Colonic mucosa (tissue), 4 donors: Measurements from ENCODE around the gene MEF2B. TPM values are rescaled to one million over a fixed set of nuclear protein-coding genes. Genes with fewer than 3 reads are reported as not detected.

ENCODE experiments used
- DNase-seq: peaks from one replicate; pipeline ENCODE4 v3.0.0-alpha.2; 2020
- H3K27ac ChIP-seq: fragments of 200-600 bp; one replicate; pipeline ENCODE4 v1.8.0; 2021
- H3K27me3 ChIP-seq: fragments of 200-600 bp; one replicate; pipeline ENCODE4 v1.8.0; 2021
- H3K36me3 ChIP-seq: fragments of 200-600 bp; one replicate; pipeline ENCODE4 v1.8.0; 2021
- H3K4me1 ChIP-seq: fragments of 200-600 bp; one replicate; pipeline ENCODE4 v1.8.0; 2021; ENCODE audit warnings: mild to moderate bottlenecking
- H3K4me3 ChIP-seq: fragments of 200-600 bp; one replicate; pipeline ENCODE4 v1.8.0; 2021
- H3K9ac ChIP-seq, 2 donors: one replicate each; pipeline ENCODE4 v1.7.0; 2013; ENCODE audit warnings: control low read depth in 2 of 2, low read depth in 2 of 2, low read length in 2 of 2
- H3K9me3 ChIP-seq: fragments of 200-600 bp; one replicate; pipeline ENCODE4 v1.8.0; 2021
- intact Hi-C: fragments of 100-400 bp; cut with DNase I; formaldehyde crosslinking; loops from one replicate; pipeline ENCODE4 v1.14.1; 2022
- total RNA-seq, 2 donors: library from RNA; stranded (reverse); fragmentation: NEBNext Ultra II Directional in 1 of 2; extraction: Animal tissue kit (Norgen Biotek cat#: 25700) in 1 of 2; gene quantifications; one replicate each; pipeline ENCODE4 v1.2.1, GENCODE V29; 2021
- TF ChIP-seq, protein P1 (sequence below): fragments of 200-600 bp; IDR thresholded peaks from one replicate; pipeline ENCODE4 v1.8.0; 2022; ENCODE audit warnings: antibody characterized with exemption, mild to moderate bottlenecking
- donor health status: healthy.
- donor health status: DM: no; HTN: no; CAD: no.
- donor health status: DM: no; HTN: no; CAD: no.

Gene MEF2B
- total RNA-seq, 2 donors from 2014 or later: 1.5 to 3.9 TPM

DNA sequence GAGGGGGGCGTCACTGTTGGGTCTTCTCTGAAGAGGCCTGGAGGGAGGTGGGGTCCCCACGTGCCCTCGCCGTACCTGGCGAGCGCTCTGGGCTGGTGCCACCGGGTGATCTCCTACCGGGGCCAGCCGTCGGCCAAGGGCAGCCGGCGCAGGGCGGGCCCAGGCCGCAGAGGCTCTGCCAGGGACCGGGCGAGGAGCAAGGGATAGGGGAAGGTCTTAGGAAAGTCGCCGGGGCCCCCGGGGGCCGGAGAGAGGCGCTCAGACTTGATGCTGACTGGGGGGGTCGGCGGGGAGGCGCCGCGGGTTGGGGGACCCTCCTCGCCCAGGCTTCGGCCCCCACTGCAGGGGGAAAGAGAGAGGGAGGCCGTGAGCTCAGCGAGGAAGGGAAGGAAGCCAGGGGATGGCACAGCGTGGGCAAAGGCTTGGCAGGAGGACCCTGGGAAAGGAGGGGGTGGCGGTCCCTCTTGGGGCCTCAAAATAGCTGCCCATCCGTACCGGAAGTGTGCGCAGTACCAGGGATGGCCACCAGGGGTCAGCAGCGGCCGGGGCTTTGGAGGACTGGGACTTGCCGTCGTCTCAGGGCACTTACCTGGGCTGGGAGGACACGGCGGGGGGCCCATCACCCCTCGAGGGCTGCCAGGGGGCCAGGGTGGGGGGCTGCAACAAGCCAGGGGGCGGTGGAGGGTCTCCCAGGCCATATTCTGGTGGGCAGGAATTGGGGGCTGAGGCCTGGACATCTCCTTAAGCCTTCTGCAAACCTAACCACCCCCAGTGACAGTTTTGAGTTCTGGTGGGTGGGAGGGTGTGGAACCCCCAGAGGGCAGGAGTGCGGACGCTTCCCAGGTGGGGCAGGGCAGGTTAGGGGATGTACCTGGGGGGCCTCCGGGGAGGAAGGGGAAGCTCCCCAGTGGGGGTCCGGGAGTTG, 24.1 kb downstream of the MEF2B start:
- Histone ChIP-seq H3K9ac (no peak overlapping the region), H3K36me3 (peaks cover 5% of the 10 kb centered on the region), H3K4me1 (no peaks in the 10 kb centered on the region), H3K9me3 (no peaks in the 10 kb centered on the region), H3K27ac (no peak overlapping the region), H3K4me3 (no peak overlapping the region), H3K27me3 (no peaks in the 10 kb centered on the region)
- intact Hi-C loops: loop anchor here (5.0 kb wide), 1 partner anchor 196 kb away; no protein-coding TSS in a partner anchor
- TF ChIP-seq, protein P1, sequence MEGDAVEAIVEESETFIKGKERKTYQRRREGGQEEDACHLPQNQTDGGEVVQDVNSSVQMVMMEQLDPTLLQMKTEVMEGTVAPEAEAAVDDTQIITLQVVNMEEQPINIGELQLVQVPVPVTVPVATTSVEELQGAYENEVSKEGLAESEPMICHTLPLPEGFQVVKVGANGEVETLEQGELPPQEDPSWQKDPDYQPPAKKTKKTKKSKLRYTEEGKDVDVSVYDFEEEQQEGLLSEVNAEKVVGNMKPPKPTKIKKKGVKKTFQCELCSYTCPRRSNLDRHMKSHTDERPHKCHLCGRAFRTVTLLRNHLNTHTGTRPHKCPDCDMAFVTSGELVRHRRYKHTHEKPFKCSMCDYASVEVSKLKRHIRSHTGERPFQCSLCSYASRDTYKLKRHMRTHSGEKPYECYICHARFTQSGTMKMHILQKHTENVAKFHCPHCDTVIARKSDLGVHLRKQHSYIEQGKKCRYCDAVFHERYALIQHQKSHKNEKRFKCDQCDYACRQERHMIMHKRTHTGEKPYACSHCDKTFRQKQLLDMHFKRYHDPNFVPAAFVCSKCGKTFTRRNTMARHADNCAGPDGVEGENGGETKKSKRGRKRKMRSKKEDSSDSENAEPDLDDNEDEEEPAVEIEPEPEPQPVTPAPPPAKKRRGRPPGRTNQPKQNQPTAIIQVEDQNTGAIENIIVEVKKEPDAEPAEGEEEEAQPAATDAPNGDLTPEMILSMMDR: peak; percentile 83
- DNase-seq: peak; percentile 88

DNA sequence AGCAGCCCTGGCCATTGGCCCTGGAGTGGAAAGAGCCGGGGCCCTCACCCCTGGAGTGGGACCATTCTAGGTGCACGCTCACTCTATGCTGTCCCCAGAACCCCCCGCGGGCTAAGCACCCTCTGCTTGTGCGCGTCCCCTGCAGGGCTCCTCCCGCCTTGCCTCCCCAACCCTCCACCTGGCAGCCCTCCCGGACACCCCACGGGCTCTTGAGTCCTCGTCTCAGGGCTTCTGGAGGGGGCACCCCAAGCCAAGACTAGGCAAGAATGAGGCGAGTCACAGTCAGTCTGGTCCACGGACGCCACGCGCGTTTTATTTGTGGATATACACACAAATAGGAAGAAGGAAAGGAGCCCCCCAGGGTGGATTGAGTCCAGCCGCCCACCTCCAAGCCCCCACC, 24.8 kb downstream of the MEF2B start:
- intact Hi-C loops: loop anchor here (5.0 kb wide), 1 partner anchor 197 kb away; no protein-coding TSS in a partner anchor
- H3K9me3 ChIP-seq: no peaks in the 10 kb centered on the region
- H3K4me1 ChIP-seq: no peaks in the 10 kb centered on the region
- no peaks in the 10 kb centered on the region for H3K27me3 ChIP-seq
- H3K9ac ChIP-seq: no peak overlapping the region
- no peak for DNase-seq
- TF ChIP-seq, protein P1: no peak
- H3K36me3 ChIP-seq: peaks cover 5% of the 10 kb centered on the region
- no peak overlapping the region for H3K27ac ChIP-seq
- H3K4me3 ChIP-seq: no peak overlapping the region

DNA sequence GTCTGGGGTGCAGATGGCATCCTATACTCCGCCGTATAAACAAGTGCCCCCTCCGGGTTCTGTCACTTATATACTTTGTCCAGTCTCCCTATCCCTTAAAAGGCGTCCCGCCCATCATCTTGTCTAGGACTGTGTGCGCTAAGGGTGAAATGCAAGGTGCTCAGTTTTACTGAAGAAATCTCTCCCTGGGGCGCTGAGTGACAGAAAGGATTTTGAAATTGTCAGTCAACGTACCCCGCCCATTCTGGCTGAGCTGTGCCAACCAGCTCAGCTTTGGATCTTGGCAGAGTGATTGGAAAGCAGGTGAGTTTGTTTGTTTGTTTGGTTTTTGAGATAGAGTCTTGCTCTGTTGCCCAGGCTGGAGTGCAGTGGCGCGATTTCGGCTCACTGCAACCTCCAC, 27.7 kb downstream of the MEF2B start:
- intact Hi-C loops: no loop called here

DNA sequence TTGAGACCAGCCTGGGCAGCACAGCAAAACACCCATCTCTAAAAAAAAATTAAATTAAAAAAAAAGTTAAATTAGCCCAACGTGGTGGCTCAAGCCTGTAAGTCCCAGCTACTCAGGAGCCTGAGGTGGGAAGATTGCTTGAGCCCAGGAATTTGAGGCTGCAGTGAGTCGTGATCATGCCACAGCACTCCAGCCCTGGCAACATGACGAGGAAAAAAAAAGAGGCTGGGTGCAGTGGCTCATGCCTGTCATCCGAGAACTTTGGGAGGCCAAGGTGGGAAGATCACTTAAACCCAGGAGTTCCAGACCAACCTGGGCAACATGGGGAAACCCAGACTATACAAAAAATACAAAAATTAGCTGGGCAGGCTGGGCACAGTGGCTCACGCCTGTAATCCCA, 29.6 kb downstream of the MEF2B start:
- intact Hi-C loops: loop anchor here (2.0 kb wide), 1 partner anchor 86 kb away; no protein-coding TSS in a partner anchor
- Histone ChIP-seq H3K4me1 (no peaks in the 10 kb centered on the region), H3K9me3 (no peaks in the 10 kb centered on the region), H3K27me3 (no peaks in the 10 kb centered on the region), H3K9ac (no peak overlapping the region), H3K36me3 (no peaks in the 10 kb centered on the region), H3K4me3 (no peak overlapping the region), H3K27ac (no peak overlapping the region)
- DNase-seq: no peak
- TF ChIP-seq, protein P1: no peak

More for the DNA sequence above, 27.7 kb downstream of the MEF2B start:
- no peaks in the 10 kb centered on the region for H3K27me3 ChIP-seq
- no peak for DNase-seq
- no peak overlapping the region for H3K9ac ChIP-seq
- no peaks in the 10 kb centered on the region for H3K36me3 ChIP-seq
- no peak overlapping the region for H3K4me3 ChIP-seq
- no peaks in the 10 kb centered on the region for H3K4me1 ChIP-seq
- H3K9me3 ChIP-seq: no peaks in the 10 kb centered on the region
- TF ChIP-seq, protein P1: no peak
- H3K27ac ChIP-seq: no peak overlapping the region

DNA sequence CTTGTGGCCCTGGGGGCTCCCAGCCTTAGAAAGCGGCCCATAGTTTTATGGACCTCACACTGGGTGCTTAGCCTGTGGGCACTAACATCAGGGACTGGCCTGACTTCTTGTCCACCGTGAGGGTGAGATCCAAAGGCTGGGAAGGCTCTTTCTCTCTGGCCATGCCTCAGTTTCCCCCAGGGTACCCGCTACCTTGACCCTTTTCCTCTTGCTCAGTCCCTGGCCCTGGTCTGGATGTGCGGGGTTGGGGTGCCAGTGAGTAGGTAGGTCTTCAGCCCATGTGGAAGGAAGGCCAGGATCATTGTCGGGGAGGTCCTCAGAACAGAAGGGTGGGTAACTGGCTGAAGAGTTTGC, 30.2 kb downstream of the MEF2B start:
- no peaks in the 10 kb centered on the region for H3K27me3 ChIP-seq
- TF ChIP-seq, protein P1: no peak
- H3K36me3 ChIP-seq: no peaks in the 10 kb centered on the region
- H3K9me3 ChIP-seq: no peaks in the 10 kb centered on the region
- H3K4me3 ChIP-seq: no peak overlapping the region
- H3K27ac ChIP-seq: no peak overlapping the region
- no peak for DNase-seq
- no peak overlapping the region for H3K9ac ChIP-seq
- no peaks in the 10 kb centered on the region for H3K4me1 ChIP-seq
- intact Hi-C loops: loop anchor here (2.0 kb wide), 1 partner anchor 85 kb away; no protein-coding TSS in a partner anchor
